IPS-NIHi7 (cell line): ENCODE measurements around the gene MAL.
A peak's percentile ranks its signal among the peaks of the same experiment; 100 is the strongest.
"Not testable (repeated sequence)": the region's sequence is repeated elsewhere in the genome, so short reads cannot be mapped to it uniquely, and the experiment has no call there.

Experiments
- DNase-seq: peaks from one replicate; pipeline ENCODE4 v3.0.0; 2012; ENCODE audit warnings: mixed read lengths; ENCODE audit errors: extremely low spot score

The MAL gene

DNA sequence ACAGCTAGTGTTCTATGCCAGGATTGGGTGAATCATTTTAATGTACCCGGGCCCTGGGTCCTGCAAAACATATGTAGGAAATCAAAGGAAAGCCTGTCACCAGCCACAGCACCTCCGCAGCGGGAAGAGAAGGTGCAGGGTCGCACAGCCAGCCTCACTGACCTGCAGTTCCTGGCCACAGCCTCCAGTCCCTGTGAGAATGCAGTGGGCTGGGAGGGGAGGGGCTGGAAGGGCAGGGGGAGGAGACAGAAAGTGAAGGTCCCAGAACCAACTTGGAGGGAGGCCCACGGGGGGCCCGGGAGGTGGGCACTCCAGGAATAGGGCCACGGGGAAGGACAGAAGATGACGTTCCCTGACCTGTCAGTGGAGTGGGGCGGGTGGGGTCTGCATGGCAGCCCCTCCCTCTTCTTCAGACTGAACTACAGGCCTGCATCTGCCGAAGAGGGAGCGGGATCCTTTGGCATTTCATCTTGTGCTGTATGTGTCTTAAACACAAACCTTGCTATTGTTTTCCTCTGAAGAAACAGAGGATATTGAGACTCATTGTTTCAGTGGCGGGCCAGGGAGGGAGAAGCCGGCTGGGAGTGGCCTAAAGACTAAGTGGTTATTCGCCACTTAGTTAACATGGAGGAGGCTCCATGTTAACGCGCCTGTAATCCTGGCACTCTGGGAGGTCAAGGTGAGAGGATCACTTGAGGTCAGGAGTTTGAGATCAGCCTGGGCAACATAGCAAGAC, 7.5 kb downstream of the MAL start:
- DNase-seq, result no peak

DNA sequence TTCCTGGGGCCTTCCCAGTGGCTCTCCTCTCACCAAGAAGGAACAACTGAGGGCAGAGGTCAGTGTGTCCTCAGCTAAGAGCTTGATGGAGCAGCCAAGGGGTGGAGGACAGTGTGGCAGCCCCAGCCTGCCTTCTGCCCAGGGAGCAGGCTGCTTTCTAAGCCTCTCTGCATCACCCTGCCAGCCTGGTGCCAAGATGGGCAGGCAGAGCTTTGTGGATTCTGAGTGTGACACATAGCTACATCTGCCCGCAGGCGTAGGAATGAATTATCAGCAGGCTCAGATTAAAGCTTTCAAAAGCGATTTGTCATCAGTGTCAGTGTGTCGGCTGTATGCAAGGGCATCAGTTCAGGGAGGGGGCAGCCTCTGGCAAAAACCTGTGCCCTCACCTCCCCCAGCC, 8.7 kb downstream of the MAL start:
- DNase-seq, result no peak

DNA sequence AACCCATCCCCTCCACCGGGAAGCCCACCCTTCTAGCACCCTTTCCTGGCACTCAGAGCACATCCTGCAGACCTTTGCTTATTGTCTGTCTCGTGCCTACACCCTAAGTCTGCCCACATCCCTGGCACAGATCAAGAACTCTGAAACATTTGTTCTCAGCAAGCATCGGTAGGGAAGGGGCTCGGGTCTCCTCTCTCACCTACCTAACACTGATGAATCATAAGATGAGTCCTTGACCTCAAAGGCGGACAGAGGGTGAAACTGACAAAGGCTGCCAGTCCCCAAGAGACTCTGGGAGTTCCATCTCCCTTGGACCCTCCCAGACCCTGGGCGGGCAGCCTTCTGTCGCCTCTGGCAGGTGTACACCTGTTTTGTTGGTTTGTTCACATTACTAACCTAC, 9.3 kb downstream of the MAL start:
- no peak for DNase-seq

DNA sequence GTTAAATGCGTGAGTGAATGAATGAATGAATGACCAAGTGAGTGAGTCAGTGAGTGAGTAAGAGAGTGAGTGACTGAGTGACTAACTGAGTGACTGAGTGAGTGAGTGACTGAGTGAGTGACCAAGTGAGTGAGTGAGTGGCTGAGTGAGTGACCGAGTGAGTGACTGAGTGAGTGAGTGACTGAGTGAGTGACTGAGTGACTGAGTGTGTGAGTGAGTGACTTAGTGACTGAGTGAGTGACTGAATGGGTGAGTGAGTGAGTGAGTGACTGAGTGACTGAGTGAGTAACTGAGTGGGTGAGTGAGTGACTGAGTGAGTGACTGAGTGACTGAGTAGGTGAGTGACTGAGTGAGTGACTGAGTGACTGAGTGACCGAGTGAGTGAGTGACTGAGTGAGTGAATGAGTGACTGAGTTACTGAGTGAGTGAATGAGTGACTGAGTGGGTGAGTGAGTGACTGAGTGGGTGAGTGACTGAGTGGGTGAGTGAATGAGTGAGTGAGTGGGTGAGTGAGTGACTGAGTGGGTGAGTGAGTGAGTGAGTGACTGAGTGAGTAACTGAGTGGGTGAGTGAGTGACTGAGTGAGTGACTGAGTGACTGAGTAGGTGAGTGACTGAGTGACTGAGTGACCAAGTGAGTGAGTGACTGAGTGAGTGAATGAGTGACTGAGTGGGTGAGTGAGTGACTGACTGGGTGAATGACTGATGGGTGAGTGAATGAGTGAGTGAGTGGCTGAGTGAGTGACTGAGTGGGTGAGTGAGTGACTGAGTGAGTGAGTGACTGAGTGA, 11.3 kb downstream of the MAL start:
- DNase-seq, result no peak

DNA sequence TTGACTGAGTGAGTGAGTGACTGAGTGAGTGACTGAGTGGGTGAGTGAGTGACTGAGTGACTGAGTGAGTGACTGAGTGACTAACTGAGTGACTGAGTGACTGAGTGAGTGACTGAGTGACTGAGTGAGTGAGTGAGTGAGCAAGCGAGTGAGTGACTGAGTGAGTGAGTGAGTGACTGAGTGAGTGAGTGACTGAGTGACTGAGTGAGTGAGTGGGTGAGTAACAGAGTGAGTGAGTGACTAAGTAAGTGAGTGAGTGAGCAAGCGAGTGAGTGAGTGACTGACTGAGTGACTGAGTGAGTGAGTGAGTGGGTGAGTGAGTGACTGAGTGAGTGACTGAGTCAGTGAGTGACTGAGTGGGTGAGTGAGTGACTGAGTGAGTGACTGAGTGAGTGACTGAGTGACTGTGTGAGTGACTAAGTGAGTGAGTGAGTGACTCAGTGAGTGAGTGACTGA, 11.9 kb downstream of the MAL start:
- no peak for DNase-seq

DNA sequence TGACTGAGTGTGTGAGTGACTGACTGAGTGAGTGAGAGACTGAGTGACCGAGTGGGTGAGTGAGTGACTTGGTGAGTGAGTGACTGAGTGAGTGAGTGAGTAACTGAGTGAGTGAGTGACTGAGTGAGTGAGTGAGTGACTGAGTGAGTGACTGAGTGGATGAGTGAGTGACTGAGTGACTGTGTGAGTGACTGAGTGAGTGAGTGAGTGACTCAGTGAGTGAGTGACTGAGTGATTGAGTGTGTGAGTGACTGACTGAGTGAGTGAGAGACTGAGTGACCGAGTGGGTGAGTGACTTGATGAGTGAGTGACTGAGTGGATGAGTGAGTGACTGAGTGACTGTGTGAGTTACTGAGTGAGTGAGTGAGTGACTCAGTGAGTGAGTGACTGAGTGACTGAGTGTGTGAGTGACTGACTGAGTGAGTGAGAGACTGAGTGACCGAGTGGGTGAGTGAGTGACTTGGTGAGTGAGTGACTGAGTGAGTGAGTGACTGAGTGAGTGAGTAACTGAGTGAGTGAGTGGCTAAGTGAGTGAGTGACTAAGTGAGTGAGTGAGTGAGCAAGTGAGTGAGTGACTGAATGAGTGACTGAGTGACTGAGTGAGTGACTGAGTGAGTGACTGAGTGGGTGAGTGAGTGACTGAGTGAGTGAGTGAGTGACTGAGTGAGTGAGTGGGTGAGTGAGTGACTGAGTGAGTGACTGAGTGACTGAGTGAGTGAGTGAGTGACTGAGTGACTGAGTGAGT, 12.5 kb downstream of the MAL start:
- DNase-seq, result not testable (repeated sequence)

DNA sequence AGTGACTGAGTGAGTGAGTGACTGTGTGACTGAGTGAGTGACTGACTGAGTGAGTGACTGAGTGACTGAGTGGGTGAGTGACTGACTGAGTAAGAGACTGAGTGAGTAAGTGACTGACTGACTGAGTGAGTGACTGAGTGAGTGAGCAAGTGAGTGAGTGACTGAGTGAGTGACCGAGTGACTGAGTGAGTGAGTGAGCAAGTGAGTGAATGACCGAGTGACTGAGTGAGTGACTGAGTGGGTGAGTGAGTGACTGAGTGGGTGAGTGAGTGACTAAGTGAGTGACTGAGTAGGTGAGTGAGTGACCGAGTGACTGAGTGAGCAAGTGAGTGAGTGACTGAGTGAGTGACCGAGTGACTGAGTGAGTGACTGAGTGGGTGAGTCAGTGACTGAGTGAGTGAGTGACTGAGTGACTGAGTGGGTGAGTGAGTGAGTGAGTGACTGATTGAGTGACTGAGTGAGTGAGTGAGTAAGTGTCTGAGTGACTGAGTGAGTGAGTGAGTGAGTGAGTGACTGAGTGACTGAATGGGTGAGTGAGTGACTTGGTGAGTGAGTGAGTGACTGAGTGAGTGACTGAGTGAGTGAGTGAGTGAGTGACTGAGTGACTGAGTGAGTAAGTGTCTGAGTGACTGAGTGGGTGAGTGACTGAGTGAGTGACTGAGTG, 13.3 kb downstream of the MAL start:
- DNase-seq, result no peak

DNA sequence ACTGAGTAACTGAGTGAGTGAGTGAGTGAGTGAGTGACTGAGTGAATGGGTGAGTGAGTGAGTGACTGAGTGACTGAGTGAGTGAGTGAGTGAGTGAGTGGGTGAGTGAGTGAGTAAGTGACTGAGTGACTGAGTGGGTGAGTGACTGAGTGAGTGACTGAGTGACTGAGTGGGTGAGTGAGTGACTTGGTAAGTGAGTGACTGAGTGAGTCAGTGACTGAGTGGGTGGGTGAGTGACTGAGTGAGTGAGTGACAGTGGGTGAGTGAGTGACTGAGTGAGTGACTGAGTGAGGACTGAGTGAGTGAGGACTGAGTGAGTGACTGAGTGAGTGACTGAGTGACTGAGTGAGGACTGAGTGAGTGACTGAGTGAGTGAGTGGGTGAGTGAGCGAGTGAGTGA, 13.9 kb downstream of the MAL start:
- no peak for DNase-seq

DNA sequence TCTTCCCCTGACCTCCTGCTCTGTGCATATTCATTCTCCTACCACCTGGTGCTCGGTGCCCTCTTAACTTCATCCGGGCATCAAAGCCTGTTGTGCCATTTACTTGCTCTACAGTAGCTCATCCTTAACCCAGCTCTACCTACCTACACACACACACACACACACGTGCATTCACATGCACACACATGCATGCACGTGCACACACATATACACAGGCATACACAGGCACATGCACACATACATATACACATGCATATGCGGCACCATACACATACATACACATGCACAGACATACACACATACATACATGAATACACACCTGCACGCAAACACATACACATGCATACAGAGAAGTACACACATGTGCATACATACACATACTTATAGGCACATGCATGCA, 14.5 kb downstream of the MAL start:
- DNase-seq, result no peak

DNA sequence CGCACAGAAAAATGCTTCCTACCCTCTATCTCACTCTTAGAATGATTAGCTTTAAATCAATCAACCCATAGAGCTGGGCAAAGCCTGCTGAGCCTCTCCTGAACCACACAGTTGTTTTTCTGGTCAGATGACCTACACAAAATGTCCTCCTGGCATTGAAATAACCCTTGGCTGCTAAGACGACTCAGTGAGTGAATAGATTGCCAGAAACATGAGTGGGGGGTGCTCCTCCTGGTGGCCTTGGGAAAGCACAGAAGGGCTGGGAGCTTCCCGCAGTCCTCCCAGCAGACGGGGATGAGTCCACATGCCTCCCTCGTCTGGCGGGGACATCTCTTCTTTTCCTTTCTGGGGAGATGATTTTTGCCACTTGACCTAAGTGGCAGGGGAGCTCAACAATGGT, 14.9 kb downstream of the MAL start:
- no peak for DNase-seq

DNA sequence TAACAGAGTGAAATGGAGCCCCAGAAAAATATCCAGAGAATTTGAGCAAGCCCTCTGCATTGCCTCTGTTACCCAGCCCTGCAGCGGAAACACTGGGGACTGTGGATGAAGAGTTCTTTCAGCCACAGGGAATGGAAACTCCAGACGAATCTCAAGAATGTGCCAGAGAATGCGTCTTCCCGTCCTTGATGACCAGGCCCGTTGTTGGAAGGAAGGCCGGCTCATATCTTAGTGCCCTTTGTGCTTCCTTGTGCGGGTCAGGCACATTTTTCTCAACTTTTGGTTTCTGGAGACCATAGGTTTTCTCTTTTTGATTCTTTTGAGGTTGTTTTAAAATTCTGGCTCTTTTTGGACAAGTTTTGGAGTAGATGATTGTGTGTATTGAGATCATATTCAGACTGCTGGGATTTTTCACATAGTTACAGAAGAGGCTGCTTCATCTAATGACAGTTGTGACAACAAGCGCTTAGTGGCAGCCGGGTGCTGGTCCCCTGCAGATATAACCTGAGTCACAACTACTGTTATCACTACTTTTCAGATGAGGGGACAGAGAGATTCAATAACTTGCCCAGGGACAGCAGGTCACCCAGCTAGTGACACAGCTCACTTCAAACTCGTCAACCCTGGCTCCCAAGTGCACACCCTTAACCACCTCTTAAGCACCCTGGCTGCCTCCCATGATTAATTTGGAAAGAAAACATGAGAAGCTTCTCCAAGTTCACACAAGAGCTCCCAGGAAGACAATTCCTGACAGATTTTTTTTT, 15.7 kb downstream of the MAL start:
- DNase-seq, result no peak

DNA sequence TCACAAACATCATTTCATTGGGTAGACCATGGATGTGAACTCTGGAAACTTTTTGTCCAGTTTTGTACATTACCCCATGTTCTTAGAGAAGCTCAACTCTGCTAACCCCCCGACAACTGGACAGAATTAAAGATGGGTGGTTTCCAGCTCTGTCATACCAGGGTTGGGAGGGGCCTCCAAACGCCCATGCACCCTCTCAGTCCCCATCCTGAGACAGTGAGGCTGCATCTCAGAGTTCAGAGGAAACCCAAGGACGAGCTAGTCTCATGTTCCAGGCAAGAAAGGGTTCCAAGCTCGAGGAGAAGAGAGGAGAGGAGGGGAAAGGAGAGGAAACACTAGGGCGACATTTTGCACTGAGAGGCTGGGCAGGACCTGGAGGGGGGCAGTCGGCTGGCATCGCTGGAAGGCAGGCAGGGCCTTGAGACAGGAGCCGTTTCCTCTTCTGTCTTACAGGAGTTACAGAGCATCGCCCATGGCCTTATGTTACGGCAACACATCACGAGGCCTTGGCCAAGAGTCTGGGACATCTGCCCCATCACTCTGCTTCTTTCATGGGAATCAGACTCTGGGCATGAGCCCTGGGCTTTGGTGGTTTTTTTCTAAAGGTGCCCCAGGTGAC, 16.4 kb downstream of the MAL start:
- DNase-seq, result no peak

DNA sequence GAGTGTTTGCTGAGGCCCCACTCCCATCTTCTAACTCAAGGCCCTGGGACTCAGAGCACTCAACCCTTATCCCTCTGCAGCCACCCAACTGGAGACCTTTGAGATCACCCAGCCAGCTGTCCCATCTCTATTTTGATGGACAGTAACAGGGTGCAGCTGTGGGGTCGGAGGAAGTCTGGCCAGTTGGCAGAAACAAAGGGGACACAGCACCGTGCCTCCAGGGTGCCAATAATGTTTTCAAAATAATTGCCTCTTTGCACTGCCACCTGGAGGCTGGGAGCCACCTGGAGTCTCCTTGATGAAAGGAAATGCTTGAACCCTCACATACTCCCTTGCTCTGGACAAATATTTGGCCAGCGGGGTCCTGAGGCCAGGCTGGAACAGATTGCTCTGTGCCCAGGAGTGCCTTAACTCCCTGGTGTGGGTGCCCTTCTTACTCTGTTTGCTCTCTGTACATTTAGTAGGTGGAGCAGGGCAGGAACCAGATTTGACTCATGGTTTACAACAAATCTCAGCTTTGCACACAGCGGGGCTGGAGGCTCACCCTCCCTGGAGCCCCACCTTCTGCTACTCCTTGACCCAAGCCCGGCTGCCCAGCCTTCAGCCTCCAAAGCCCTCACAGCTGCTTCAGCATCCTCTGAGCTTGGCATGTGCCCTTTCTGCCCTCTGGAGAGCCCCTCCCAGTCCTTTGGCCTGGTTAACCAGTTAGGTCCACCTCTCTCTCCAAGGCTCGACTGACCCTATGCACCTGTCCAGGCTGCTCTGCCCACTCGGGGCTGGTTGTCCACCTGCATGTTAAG, 17.2 kb downstream of the MAL start:
- no peak for DNase-seq

DNA sequence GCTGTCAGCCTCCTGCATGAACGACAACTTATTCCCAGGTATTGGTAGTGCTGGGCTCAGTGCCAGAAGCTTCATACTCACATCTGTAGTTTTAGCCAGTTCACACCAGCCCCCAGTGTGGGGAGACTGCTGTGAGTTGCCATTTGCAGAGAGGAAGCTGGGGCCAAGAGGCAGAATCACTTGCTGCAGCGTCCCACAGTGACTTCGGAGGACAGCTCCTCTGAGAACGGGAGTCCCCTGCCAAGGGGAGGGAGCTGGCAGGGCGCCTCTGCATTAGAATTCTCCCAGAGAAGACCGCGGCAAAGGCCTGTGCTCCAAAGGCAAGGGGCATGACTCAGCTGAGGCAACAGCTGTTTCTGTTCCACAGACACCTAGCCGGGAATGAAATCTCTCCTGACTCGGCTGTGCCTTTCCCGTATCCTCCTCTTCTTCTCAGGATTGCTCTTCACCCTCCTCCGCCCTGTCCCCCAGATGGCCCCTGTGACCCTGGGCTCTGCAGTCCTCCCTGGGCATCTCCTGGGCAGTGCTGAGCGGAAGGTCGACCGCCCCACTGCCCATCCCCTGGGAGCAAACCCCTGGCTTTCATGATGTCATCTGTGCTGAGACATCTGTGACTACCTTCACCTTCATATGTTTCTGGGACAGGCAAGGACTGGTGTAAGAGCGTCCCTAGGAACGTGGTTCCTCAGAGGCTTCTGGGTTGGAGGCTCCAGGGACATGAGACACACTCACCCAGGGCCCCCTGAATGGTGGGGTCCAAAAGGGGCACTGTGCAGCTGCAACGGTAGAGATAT, 18.0 kb downstream of the MAL start:
- peak; percentile 57 for DNase-seq

DNA sequence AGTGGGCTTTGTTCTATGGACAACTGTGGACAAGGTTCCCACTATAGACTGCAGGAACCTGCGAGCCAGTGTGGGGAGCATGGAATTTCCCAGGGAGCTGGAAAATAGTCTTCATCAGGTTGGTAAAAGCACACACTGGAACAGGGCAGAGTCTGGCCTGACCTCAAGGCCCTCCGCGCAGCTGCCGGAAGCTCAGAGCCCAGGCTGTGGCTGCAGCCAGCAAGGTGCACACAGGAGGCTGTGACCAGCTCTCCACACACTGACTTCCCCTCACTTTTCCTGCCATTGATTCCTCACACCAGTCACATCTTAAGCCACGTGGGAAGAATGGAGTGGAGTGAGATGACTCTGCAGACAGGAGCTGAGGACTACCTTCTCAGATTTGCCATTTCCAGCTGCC, 19.1 kb downstream of the MAL start:
- no peak for DNase-seq

DNA sequence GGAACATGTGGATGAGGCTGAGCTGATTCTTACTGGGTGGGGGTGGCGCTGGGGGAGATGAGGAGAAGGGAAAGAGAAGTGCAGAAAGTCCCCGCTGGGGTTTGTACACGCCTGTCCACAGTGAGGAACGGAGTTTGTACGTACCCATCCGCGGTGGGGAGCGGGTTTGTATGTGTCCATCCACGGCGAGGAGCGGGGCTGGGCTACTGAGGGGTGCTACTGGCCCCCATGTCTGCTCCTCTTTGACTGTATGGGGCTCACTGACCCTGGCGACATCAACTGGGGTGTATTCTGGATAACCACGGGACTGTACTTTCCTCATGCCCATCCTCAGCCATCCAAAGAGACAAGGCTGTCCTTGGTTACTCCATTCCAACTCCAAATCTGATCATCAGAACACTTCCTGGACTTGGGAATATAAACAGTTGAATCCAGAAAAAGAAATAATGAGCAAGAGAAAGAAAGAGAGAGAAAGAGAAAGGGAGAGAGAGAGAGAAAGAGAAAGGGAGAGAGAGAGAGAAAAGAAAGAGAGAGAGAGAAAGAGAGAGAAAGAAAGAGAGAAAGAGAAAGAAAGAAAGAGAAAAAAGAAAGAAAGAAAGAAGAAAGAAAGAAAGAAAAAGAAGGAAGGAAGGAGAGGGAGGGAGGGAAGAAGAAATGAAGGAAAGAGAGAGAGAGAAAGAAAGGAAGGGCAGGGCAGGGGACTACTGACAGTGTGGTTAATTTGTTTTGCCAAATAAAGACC, 21.0 kb downstream of the MAL start:
- no peak for DNase-seq

DNA sequence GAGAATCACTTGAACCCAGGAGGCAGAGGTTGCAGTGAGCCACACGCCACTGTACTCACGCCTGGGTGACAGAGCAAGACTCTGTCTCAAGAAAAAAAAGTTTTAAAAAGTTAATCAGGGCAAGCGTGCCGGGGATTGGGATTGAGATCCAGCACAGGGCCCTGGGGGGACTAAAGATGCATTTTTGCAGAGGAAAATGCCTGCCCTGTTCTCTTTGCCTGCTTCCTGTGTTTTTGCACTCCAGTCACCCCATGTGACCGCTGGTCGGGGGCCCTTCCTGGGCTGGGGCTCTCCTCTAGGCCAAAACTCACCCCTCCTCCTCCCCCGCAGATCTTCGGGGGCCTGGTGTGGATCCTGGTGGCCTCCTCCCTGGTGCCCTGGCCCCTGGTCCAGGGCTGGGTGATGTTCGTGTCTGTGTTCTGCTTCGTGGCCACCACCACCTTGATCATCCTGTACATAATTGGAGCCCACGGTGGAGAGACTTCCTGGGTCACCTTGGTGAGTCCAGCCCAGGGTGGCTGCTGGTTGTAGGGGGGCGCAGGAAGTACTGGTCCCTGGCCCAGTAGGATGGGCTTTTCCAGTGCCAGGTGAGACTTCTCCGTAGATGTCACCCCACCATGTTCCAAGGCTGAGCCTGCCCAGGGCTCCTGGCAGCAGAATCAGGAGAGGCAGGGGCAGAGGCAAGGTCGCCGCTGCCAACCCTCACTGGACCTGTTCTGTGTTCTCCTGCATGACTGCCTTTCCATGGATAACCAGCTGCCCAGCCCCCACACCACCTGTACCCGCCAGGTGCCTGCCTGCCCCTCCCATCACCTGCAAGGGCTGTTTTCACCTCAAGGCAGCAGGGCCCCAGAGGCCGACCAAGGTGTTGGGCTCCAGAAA, 22.4 kb downstream of the MAL start:
- no peak for DNase-seq
